ENCODE data around the gene CRHR2. TPM values are rescaled to one million over a fixed set of nuclear protein-coding genes. Genes with fewer than 3 reads are reported as not detected.

Gene CRHR2
- total and polyA plus RNA-seq, 9 donors: 0.40 to 3.5 (median 1.9) TPM

- Histone ChIP-seq H3K36me3 (ENCODE audit: control insufficient read depth, insufficient read depth, low read length) (peaks cover 25% of the 10 kb centered on the region), H3K9me3 (replicated peaks; ENCODE audit: control insufficient read depth, low read depth, low read length) (no peaks in the 10 kb centered on the region), H3K4me3 (ENCODE audit: low read length) (no peak overlapping the region), H3K27me3 (ENCODE audit: control insufficient read depth, insufficient read depth, low read length) (no peaks in the 10 kb centered on the region), H3K4me1 (ENCODE audit: control insufficient read depth, insufficient read depth, low read length) (no peaks in the 10 kb centered on the region), H3K27ac (ENCODE audit: low read length) (no peak overlapping the region)
- no peak for DNase-seq
- 83% methylated on average over 1 of the region's 3 CpGs for WGBS (ENCODE audit: insufficient coverage)
Observed at GRCh38 chr7:30604901-30605300, 77.4 kb downstream of the CRHR2 start.

Other genes starting within 250 kb of the CRHR2 start
- gene NOD1, start 203.7 kb downstream of the CRHR2 start, total RNA-seq: 14.8 TPM
- gene NOD1, start 203.7 kb downstream of the CRHR2 start, polyA plus RNA-seq (ENCODE audit: insufficient read depth in 1 of 8, insufficient read length in 8 of 8, low replicate concordance in 1 of 8): 10 to 100 TPM in 7 of 8 donors, 1 to 10 TPM in 1; 9.1 to 20.8 (median 12.7) TPM
- gene GGCT, start 177.6 kb downstream of the CRHR2 start, total RNA-seq: 37.8 TPM
- gene GGCT, start 177.6 kb downstream of the CRHR2 start, polyA plus RNA-seq (ENCODE audit: insufficient read depth in 1 of 8, insufficient read length in 8 of 8, low replicate concordance in 1 of 8): 10 to 100 TPM; 35.1 to 43.0 (median 38.2) TPM
- 45.8 TPM for gene GARS1, start 87.6 kb downstream of the CRHR2 start, total RNA-seq
- gene GARS1, start 87.6 kb downstream of the CRHR2 start, polyA plus RNA-seq (ENCODE audit: insufficient read depth in 1 of 8, insufficient read length in 8 of 8, low replicate concordance in 1 of 8): 10 to 100 TPM; 51.9 to 75.9 (median 64.9) TPM
- 15.7 TPM for gene INMT, start 69.7 kb upstream of the CRHR2 start, total RNA-seq
- 10 to 100 TPM in 4 of 8 donors, 1 to 10 TPM in 4; 6.4 to 18.3 (median 10.3) TPM for gene INMT, start 69.7 kb upstream of the CRHR2 start, polyA plus RNA-seq (ENCODE audit: insufficient read depth in 1 of 8, insufficient read length in 8 of 8, low replicate concordance in 1 of 8)
- gene MINDY4, start 89.0 kb upstream of the CRHR2 start, total RNA-seq: 6.6 TPM
- 1 to 10 TPM; 4.0 to 6.2 (median 5.5) TPM for gene MINDY4, start 89.0 kb upstream of the CRHR2 start, polyA plus RNA-seq (ENCODE audit: insufficient read depth in 1 of 8, insufficient read length in 8 of 8, low replicate concordance in 1 of 8)
- 96.4 TPM for gene AQP1, start 229.4 kb upstream of the CRHR2 start, total RNA-seq
- 100 to 1,000 TPM in 2 of 8 donors, 10 to 100 TPM in 6; 76.5 to 109 (median 87.2) TPM for gene AQP1, start 229.4 kb upstream of the CRHR2 start, polyA plus RNA-seq (ENCODE audit: insufficient read depth in 1 of 8, insufficient read length in 8 of 8, low replicate concordance in 1 of 8)